IMR-90 (cell line): ENCODE measurements around the gene TAPT1. TPM values are rescaled to one million over a fixed set of nuclear protein-coding genes. Genes with fewer than 3 reads are reported as not detected.

ENCODE experiments used
- ATAC-seq: fragments of 200-7000 bp; cut with Tn5 transposase; 2 replicates; pipeline ENCODE4 v1.9.1; 2020; ENCODE audit warnings: low read depth, mild to moderate bottlenecking, moderate library complexity
- BruUV-seq: library from RNA; stranded (reverse); fragments of 400-500 nt; replicated peaks from 2 replicates; lab custom pipeline; 2021; lab: Mats Ljungman, UMichigan
- CTCF ChIA-PET: fragments of 300-600 bp; formaldehyde crosslinking; extraction: SDS; loops from one replicate; lab custom pipeline; 2021; ENCODE audit warnings: antibody characterized with exemption; lab: Yijun Ruan, JAX
- POLR2A ChIA-PET: fragments of 300-600 bp; sonication (Branson Sonifier 250); formaldehyde crosslinking; loops from one replicate; lab custom pipeline; 2022; ENCODE audit warnings: antibody characterized with exemption; ENCODE audit not compliant: unreplicated experiment; lab: Charles Lee
- DNase-seq: peaks from one replicate; pipeline ENCODE4 v3.0.0; 2013
- H2AFZ ChIP-seq: replicated peaks from 2 replicates; pipeline ENCODE3; 2013; ENCODE audit warnings: low read length, mild to moderate bottlenecking; ENCODE audit not compliant: poor library complexity
- H2AK5ac ChIP-seq: 2 replicates; pipeline ENCODE4 v1.6.1; 2013; ENCODE audit warnings: low read depth, low read length, inconsistent platforms
- H2AK9ac ChIP-seq: replicated peaks from 2 replicates; pipeline ENCODE3; 2013; ENCODE audit warnings: mild to moderate bottlenecking, low read depth, low read length, moderate library complexity; ENCODE audit not compliant: poor library complexity
- H2BK120ac ChIP-seq: 2 replicates; pipeline ENCODE4 v1.6.1; 2013; ENCODE audit warnings: low read depth, low read length, inconsistent platforms
- H2BK15ac ChIP-seq: 3 replicates; pipeline ENCODE4 v1.6.1; 2013; ENCODE audit warnings: low read depth, low read length, inconsistent platforms
- H2BK20ac ChIP-seq: 2 replicates; pipeline ENCODE4 v1.6.1; 2013; ENCODE audit warnings: low read depth, mild to moderate bottlenecking, inconsistent platforms, low read length, moderate library complexity
- H2BK5ac ChIP-seq: 2 replicates; pipeline ENCODE4 v1.6.1; 2013; ENCODE audit warnings: mild to moderate bottlenecking, low read depth, low read length, inconsistent platforms; ENCODE audit not compliant: poor library complexity, severe bottlenecking
- H3K14ac ChIP-seq: replicated peaks from 2 replicates; pipeline ENCODE4 v1.6.1; 2013; ENCODE audit warnings: low read depth, low read length, inconsistent platforms
- H3K18ac ChIP-seq: 2 replicates; pipeline ENCODE4 v1.6.1; 2013; ENCODE audit warnings: low read depth, low read length, control low read depth
- H3K23ac ChIP-seq: 2 replicates; pipeline ENCODE4 v1.6.1; 2013; ENCODE audit warnings: low read depth, low read length, inconsistent platforms
- H3K27ac ChIP-seq: 2 replicates; pipeline ENCODE4 v1.5.1; 2013; ENCODE audit warnings: mild to moderate bottlenecking, control low read depth, low read length; ENCODE audit not compliant: insufficient read depth
- H3K27me3 ChIP-seq: 2 replicates; pipeline ENCODE4 v1.6.1; 2013; ENCODE audit warnings: low read length; ENCODE audit not compliant: control insufficient read depth, insufficient read depth
- H3K36me3 ChIP-seq: 2 replicates; pipeline ENCODE4 v1.6.1; 2013; ENCODE audit warnings: low read length, mixed read lengths; ENCODE audit not compliant: control insufficient read depth, insufficient read depth
- H3K4ac ChIP-seq: 2 replicates; pipeline ENCODE4 v1.6.1; 2013; ENCODE audit warnings: low read depth, low read length, inconsistent platforms
- H3K4me1 ChIP-seq: 2 replicates; pipeline ENCODE4 v1.6.1; 2013; ENCODE audit warnings: low read length, mixed read lengths; ENCODE audit not compliant: control insufficient read depth, insufficient read depth
- H3K4me2 ChIP-seq: 2 replicates; pipeline ENCODE4 v1.6.1; 2013; ENCODE audit warnings: low read depth, mild to moderate bottlenecking, control low read depth, low read length, moderate library complexity
- H3K4me3 ChIP-seq: 2 replicates; pipeline ENCODE4 v1.5.1; 2013; ENCODE audit warnings: low read depth, mild to moderate bottlenecking, control low read depth, low read length, moderate library complexity; ENCODE audit not compliant: insufficient read depth
- H3K56ac ChIP-seq: 2 replicates; pipeline ENCODE4 v1.6.1; 2013; ENCODE audit warnings: low read length, inconsistent platforms; ENCODE audit not compliant: insufficient read depth; ENCODE audit errors: extremely low read depth
- H3K79me1 ChIP-seq, 2 experiments: 2 replicates each; pipeline ENCODE4 v1.6.1; 2013; ENCODE audit warnings: low read length in 2 of 2, inconsistent platforms in 1 of 2, low read depth in 1 of 2
- H3K9ac ChIP-seq: 2 replicates; pipeline ENCODE4 v1.6.1; 2013; ENCODE audit warnings: low read depth, low read length, control low read depth
- H3K9me1 ChIP-seq: 2 replicates; pipeline ENCODE4 v1.6.1; 2013; ENCODE audit warnings: low read length, inconsistent platforms; ENCODE audit not compliant: insufficient read depth
- H3K9me3 ChIP-seq: 2 replicates; pipeline ENCODE4 v1.6.1; 2013; ENCODE audit warnings: low read length; ENCODE audit not compliant: control insufficient read depth, insufficient read depth
- H4K20me1 ChIP-seq: 2 replicates; pipeline ENCODE4 v1.6.1; 2013; ENCODE audit warnings: low read length, inconsistent platforms; ENCODE audit not compliant: insufficient read depth
- H4K5ac ChIP-seq: 2 replicates; pipeline ENCODE4 v1.6.1; 2013; ENCODE audit warnings: mild to moderate bottlenecking, low read depth, low read length, control low read depth
- H4K8ac ChIP-seq, 2 experiments: 2 replicates each; pipeline ENCODE4 v1.6.1; 2013; ENCODE audit warnings: low read depth in 2 of 2, low read length in 2 of 2, control low read depth in 1 of 2, inconsistent platforms in 1 of 2
- H4K91ac ChIP-seq: 2 replicates; pipeline ENCODE4 v1.6.1; 2013; ENCODE audit warnings: low read depth, low read length, inconsistent platforms; ENCODE audit not compliant: insufficient read depth
- CEBPB ChIP-seq: IDR thresholded peaks from 2 replicates; pipeline ENCODE4 v1.6.1; 2012; ENCODE audit warnings: low read depth, low read length, improper control_type of control experiment
- MAFK ChIP-seq: IDR thresholded peaks from 2 replicates; pipeline ENCODE4 v1.6.1; 2012; ENCODE audit warnings: low read depth, low read length, improper control_type of control experiment
- MAZ ChIP-seq: IDR thresholded peaks from 2 replicates; pipeline ENCODE4 v1.6.1; 2012; ENCODE audit warnings: low read depth, mild to moderate bottlenecking, low read length, improper control_type of control experiment, moderate library complexity, borderline replicate concordance
- MXI1 ChIP-seq: IDR thresholded peaks from 2 replicates; pipeline ENCODE4 v1.6.1; 2012; ENCODE audit warnings: low read depth, mild to moderate bottlenecking, low read length, moderate library complexity, borderline replicate concordance
- POLR2A ChIP-seq: IDR thresholded peaks from 2 replicates; pipeline ENCODE4 v1.6.1; 2012; ENCODE audit warnings: mild to moderate bottlenecking, low read depth, low read length
- RCOR1 ChIP-seq: IDR thresholded peaks from 2 replicates; pipeline ENCODE4 v1.6.1; 2012; ENCODE audit warnings: mild to moderate bottlenecking, low read length, improper control_type of control experiment; ENCODE audit not compliant: insufficient replicate concordance
- WGBS, 2 experiments: methylation state at CpG; one replicate each; pipeline versions ENCODE4 v1.1.5 to v1.1.7; 2013; ENCODE audit warnings: missing lambda C conversion rate in 2 of 2; ENCODE audit not compliant: insufficient read length in 1 of 2; ENCODE audit errors: extremely low coverage in 2 of 2; 5-methylcytosine and 5-hydroxymethylcytosine counted together
- dilution Hi-C: fragments of 300-500 bp; cut with HindIII; formaldehyde crosslinking; loops from one replicate; pipeline ENCODE4 v1.14.3; 2018; ENCODE audit warnings: low sequenced_read_pairs; ENCODE audit not compliant: unreplicated experiment
- in situ Hi-C: fragments of 300-500 bp; cut with MboI; formaldehyde crosslinking; loops from 3 replicates; pipeline ENCODE4 v1.14.3; 2019; ENCODE audit warnings: low sequenced_read_pairs, inconsistent platforms, mixed read lengths
- intact Hi-C: fragments of 100-400 bp; cut with micrococcal nuclease; formaldehyde crosslinking; loops from 2 replicates; pipeline ENCODE4 v1.10.0; 2022
- polyA plus RNA-seq, 3 experiments: library from polyadenylated mRNA; depleted of rRNA; stranded (reverse); fragments of >200 nt; gene quantifications; 2 replicates each; pipeline ENCODE4 v1.2.3, GENCODE V29; 2012; ENCODE audit warnings: low replicate concordance in 1 of 3
- total RNA-seq: library from RNA; depleted of rRNA; stranded (reverse); fragments of >200 nt; gene quantifications from 2 replicates; pipeline ENCODE4 v1.2.3, GENCODE V29; 2012
- TF ChIP-seq, protein P1 (sequence below): conservative IDR thresholded peaks from 2 replicates; pipeline ENCODE4 v1.5.1; 2012; ENCODE audit warnings: mild to moderate bottlenecking, low read depth, low read length, improper control_type of control experiment

Gene TAPT1
- total and polyA plus RNA-seq, 2 of the 4 experiments (the other 2 are of a cell fraction): 5.6 to 12.2 TPM

DNA sequence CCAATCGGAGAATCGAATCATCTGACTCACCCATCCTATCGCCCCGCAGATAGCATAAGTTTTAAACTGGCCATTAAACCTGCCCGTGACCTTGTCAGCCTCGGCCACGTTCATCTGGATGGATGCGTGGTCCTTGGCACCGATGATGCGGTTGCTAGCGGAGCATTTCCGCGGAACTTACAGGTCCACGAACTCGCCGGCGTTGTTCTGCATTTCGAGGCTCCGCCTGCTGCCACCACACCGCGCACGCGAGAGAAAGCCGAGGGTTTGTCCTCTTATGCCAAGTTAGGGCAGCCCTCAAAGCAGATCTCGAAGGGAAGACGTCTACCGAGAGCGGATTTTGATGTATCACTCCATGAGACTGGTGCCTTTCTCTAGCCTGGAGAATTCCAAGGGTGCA is 30.1 kb upstream of the TAPT1 start:
- Histone ChIP-seq H3K56ac (no peak overlapping the region), H2AFZ (no peak overlapping the region), H3K36me3 (peaks cover 2% of the 10 kb centered on the region; the same call in 1 of the 2 replicates), H2BK120ac (no peak overlapping the region), H3K4ac (no peak overlapping the region), H2BK5ac (no peak overlapping the region), H2AK9ac (no peak overlapping the region), H4K5ac (no peak overlapping the region), H3K9me1 (no peaks in the 10 kb centered on the region; the same call in 1 of the 2 replicates), H4K8ac (no peak overlapping the region), H3K79me1 (no peaks in the 10 kb centered on the region), H3K9me3 (no peaks in the 10 kb centered on the region), H4K20me1 (no peaks in the 10 kb centered on the region), H3K27me3 (no peaks in the 10 kb centered on the region), H2BK20ac (no peak overlapping the region), H4K91ac (no peak overlapping the region), H3K4me2 (no peak overlapping the region), H3K18ac (no peak overlapping the region), H3K27ac (no peak overlapping the region), H3K9ac (no peak overlapping the region), H2AK5ac (no peak overlapping the region), H3K4me3 (no peak overlapping the region), H2BK15ac (no peak overlapping the region), H3K14ac (no peak overlapping the region), H3K4me1 (peaks cover 11% of the 10 kb centered on the region), H3K23ac (no peak overlapping the region)
- in situ Hi-C loops (no loop called here), dilution Hi-C loops (no loop called here), intact Hi-C loops (no loop called here)
- CTCF ChIA-PET: no interaction called here
- WGBS, 2 experiments: 96% methylated on average over 5 of the region's 28 CpGs; no CpG with 5 or more reads in 1 of the 2 experiments
- no peak for TF ChIP-seq CEBPB
- no peak for TF ChIP-seq RCOR1
- TF ChIP-seq MAZ: no peak
- TF ChIP-seq MAFK: no peak
- TF ChIP-seq, protein P1, sequence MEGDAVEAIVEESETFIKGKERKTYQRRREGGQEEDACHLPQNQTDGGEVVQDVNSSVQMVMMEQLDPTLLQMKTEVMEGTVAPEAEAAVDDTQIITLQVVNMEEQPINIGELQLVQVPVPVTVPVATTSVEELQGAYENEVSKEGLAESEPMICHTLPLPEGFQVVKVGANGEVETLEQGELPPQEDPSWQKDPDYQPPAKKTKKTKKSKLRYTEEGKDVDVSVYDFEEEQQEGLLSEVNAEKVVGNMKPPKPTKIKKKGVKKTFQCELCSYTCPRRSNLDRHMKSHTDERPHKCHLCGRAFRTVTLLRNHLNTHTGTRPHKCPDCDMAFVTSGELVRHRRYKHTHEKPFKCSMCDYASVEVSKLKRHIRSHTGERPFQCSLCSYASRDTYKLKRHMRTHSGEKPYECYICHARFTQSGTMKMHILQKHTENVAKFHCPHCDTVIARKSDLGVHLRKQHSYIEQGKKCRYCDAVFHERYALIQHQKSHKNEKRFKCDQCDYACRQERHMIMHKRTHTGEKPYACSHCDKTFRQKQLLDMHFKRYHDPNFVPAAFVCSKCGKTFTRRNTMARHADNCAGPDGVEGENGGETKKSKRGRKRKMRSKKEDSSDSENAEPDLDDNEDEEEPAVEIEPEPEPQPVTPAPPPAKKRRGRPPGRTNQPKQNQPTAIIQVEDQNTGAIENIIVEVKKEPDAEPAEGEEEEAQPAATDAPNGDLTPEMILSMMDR: no peak
- no peak for TF ChIP-seq MXI1
- TF ChIP-seq POLR2A: no peak
- BruUV-seq: no TSS peak
- DNase-seq: no peak
- no peak for ATAC-seq
- POLR2A ChIA-PET: no interaction called here
